GM12892 (cell line): ENCODE measurements around the gene TRAPPC14.

Source experiments
- DNase-seq: peaks from one replicate; pipeline ENCODE4 v3.0.0; 2011; ENCODE audit not compliant: insufficient read length
- FAIRE-seq: peaks from 2 replicates; lab custom pipeline; 2011; peaks lifted over from hg19 to GRCh38; lab: Jason Lieb, UNC
- POLR2A ChIP-seq: IDR thresholded peaks from 2 replicates; pipeline ENCODE4 v1.6.1; 2011; ENCODE audit warnings: low read depth, low read length, control low read depth
- POLR2AphosphoS5 ChIP-seq: IDR thresholded peaks from 2 replicates; pipeline ENCODE4 v1.6.1; 2011; ENCODE audit warnings: low read depth, low read length, control low read depth
- TAF1 ChIP-seq: IDR thresholded peaks from 2 replicates; pipeline ENCODE4 v1.6.1; 2011; ENCODE audit warnings: low read depth, mild to moderate bottlenecking, control low read depth, low read length, borderline replicate concordance

TRAPPC14 gene

GRCh38 chr7:100170101-100170897 lies 11.8 kb upstream of the TRAPPC14 start:
- DNase-seq (no peak), FAIRE-seq (no peak)
- TF ChIP-seq TAF1 (no peak), POLR2A (no peak), POLR2AphosphoS5 (no peak)

GRCh38 chr7:100169147-100169850 lies 10.8 kb upstream of the TRAPPC14 start:
- TF ChIP-seq TAF1 (no peak), POLR2A (no peak), POLR2AphosphoS5 (no peak)
- no peak for DNase-seq
- FAIRE-seq: no peak

GRCh38 chr7:100167912-100168323 lies 9.4 kb upstream of the TRAPPC14 start:
- DNase-seq (no peak), FAIRE-seq (no peak)
- TF ChIP-seq TAF1 (no peak), POLR2AphosphoS5 (no peak), POLR2A (no peak)

- TF ChIP-seq POLR2A (no peak), TAF1 (no peak), POLR2AphosphoS5 (no peak)
- FAIRE-seq: no peak
- no peak for DNase-seq
Measured at GRCh38 chr7:100166970-100167911, 8.7 kb upstream of the TRAPPC14 start.

- TF ChIP-seq POLR2A (no peak), POLR2AphosphoS5 (no peak), TAF1 (no peak)
- DNase-seq: no peak
- FAIRE-seq: no peak
Measured at GRCh38 chr7:100166317-100166940, 7.9 kb upstream of the TRAPPC14 start.

- TF ChIP-seq POLR2AphosphoS5 (no peak), TAF1 (no peak), POLR2A (no peak)
- FAIRE-seq (no peak), DNase-seq (no peak)
Measured at GRCh38 chr7:100163871-100164270, 5.3 kb upstream of the TRAPPC14 start.

GRCh38 chr7:100163006-100163531 lies 4.5 kb upstream of the TRAPPC14 start:
- FAIRE-seq (no peak), DNase-seq (no peak)
- TF ChIP-seq TAF1: no peak
- no peak for TF ChIP-seq POLR2AphosphoS5
- TF ChIP-seq POLR2A: no peak

- TF ChIP-seq POLR2AphosphoS5 (no peak), POLR2A (no peak), TAF1 (no peak)
- no peak for FAIRE-seq
Measured at GRCh38 chr7:100160067-100160466, 1.5 kb upstream of the TRAPPC14 start.

GRCh38 chr7:100159099-100159623 lies 638 bp upstream of the TRAPPC14 start:
- no peak for DNase-seq
- TF ChIP-seq TAF1 (no peak), POLR2AphosphoS5 (no peak), POLR2A (no peak)

More at GRCh38 chr7:100160067-100160466, 1.5 kb upstream of the TRAPPC14 start:
- no peak for DNase-seq

GRCh38 chr7:100157334-100158228 lies 942 bp downstream of the TRAPPC14 start:
- TF ChIP-seq POLR2A (no peak), TAF1 (no peak), POLR2AphosphoS5 (no peak)
- FAIRE-seq (no peak), DNase-seq (no peak)

More at GRCh38 chr7:100159099-100159623, 638 bp upstream of the TRAPPC14 start:
- no peak for FAIRE-seq
